Neural cell (in vitro differentiated cells): ENCODE measurements around the gene CROCC2. TPM values are rescaled to one million over a fixed set of nuclear protein-coding genes. Genes with fewer than 3 reads are reported as not detected.

Experiments used
- H2AFZ ChIP-seq: fragments of 200-600, 300-800 bp; sonication (generic), shearing (Covaris generic); 2 replicates; pipeline ENCODE4 v1.6.0; 2014; ENCODE audit warnings: low read depth, mild to moderate bottlenecking, antibody characterized with exemption, low read length, moderate library complexity
- H3F3A ChIP-seq: fragments of 200-600 bp; shearing (Covaris generic); 2 replicates; pipeline ENCODE4 v1.6.1; 2016; ENCODE audit warnings: mild to moderate bottlenecking, moderate library complexity, mixed read lengths, antibody characterized with exemption, low read length; ENCODE audit not compliant: insufficient read depth, poor library complexity, severe bottlenecking
- H3K27ac ChIP-seq: fragments of 200-600, 300-800 bp; sonication (generic), shearing (Covaris generic); 2 replicates; pipeline ENCODE4 v1.5.1; 2014; ENCODE audit warnings: mild to moderate bottlenecking, low read length, moderate library complexity
- H3K27me3 ChIP-seq: fragments of 300-800, 200-600 bp; sonication (generic), shearing (Covaris generic); 2 replicates; pipeline ENCODE4 v1.6.0; 2014; ENCODE audit warnings: mild to moderate bottlenecking, low read depth, low read length, moderate library complexity; ENCODE audit not compliant: insufficient read depth
- H3K36me3 ChIP-seq: fragments of 300-800, 200-600 bp; sonication (generic), shearing (Covaris generic); 2 replicates; pipeline ENCODE4 v1.5.1; 2014; ENCODE audit warnings: mild to moderate bottlenecking, antibody characterized with exemption, low read length, moderate library complexity; ENCODE audit not compliant: insufficient read depth
- H3K4me2 ChIP-seq: fragments of 300-800, 200-600 bp; sonication (generic), shearing (Covaris generic); 2 replicates; pipeline ENCODE4 v1.6.0; 2014; ENCODE audit warnings: mild to moderate bottlenecking, low read length
- H3K4me3 ChIP-seq: fragments of 300-800, 200-600 bp; sonication (generic), shearing (Covaris generic); 2 replicates; pipeline ENCODE4 v1.5.1; 2014; ENCODE audit warnings: mild to moderate bottlenecking, low read length, moderate library complexity
- H3K79me2 ChIP-seq: fragments of 200-600 bp; shearing (Covaris generic); replicated peaks from 2 replicates; pipeline ENCODE4 v1.6.0; 2014; ENCODE audit warnings: mild to moderate bottlenecking, low read length, moderate library complexity; ENCODE audit not compliant: insufficient read depth
- H3K9ac ChIP-seq: fragments of 300-800, 200-600 bp; sonication (generic), shearing (Covaris generic); 2 replicates; pipeline ENCODE4 v1.6.1; 2016; ENCODE audit warnings: mild to moderate bottlenecking, low read length, mixed read lengths
- H3K9me2 ChIP-seq: fragments of 200-600 bp; shearing (Covaris generic); 2 replicates; pipeline ENCODE4 v1.6.1; 2016; ENCODE audit warnings: mild to moderate bottlenecking, low read length, mixed read lengths; ENCODE audit not compliant: insufficient read depth
- H3K9me3 ChIP-seq: fragments of 200-600, 300-800 bp; sonication (generic), shearing (Covaris generic); 2 replicates; pipeline ENCODE4 v1.6.1; 2016; ENCODE audit warnings: mild to moderate bottlenecking, mixed run types, low read length, moderate library complexity, mixed read lengths
- H4K20me1 ChIP-seq: fragments of 200-600 bp; shearing (Covaris generic); 2 replicates; pipeline ENCODE4 v1.6.1; 2016; ENCODE audit warnings: mild to moderate bottlenecking, mixed run types; ENCODE audit not compliant: insufficient read depth
- CTCF ChIP-seq: fragments of 450-650 bp; IDR thresholded peaks from 2 replicates; pipeline ENCODE4 v1.5.1; 2014; ENCODE audit warnings: antibody characterized with exemption, mild to moderate bottlenecking, moderate library complexity; ENCODE audit not compliant: poor library complexity, severe bottlenecking
- EP300 ChIP-seq: fragments of 450-650 bp; conservative IDR thresholded peaks from 2 replicates; pipeline ENCODE4 v1.6.1; 2014; ENCODE audit warnings: antibody characterized with exemption, mild to moderate bottlenecking, moderate library complexity; ENCODE audit not compliant: poor library complexity, severe bottlenecking
- EZH2 ChIP-seq: fragments of 200-600, 300-800 bp; shearing (Covaris generic), sonication (generic); IDR thresholded peaks from 2 replicates; pipeline ENCODE4 v1.6.1; 2014; ENCODE audit warnings: antibody characterized with exemption, low read length, borderline replicate concordance, mild to moderate bottlenecking; ENCODE audit not compliant: insufficient read depth, poor library complexity, severe bottlenecking
- MXI1 ChIP-seq: fragments of 450-650 bp; conservative IDR thresholded peaks from 2 replicates; pipeline ENCODE4 v1.6.1; 2014; ENCODE audit warnings: antibody characterized with exemption, mild to moderate bottlenecking; ENCODE audit not compliant: poor library complexity, severe bottlenecking
- POLR2AphosphoS5 ChIP-seq: IDR thresholded peaks from 2 replicates; pipeline ENCODE4 v1.6.1; 2012
- RAD21 ChIP-seq: fragments of 450-650 bp; conservative IDR thresholded peaks from 2 replicates; pipeline ENCODE4 v1.6.1; 2014; ENCODE audit warnings: antibody characterized with exemption, mild to moderate bottlenecking, moderate library complexity
- SMC3 ChIP-seq: fragments of 450-650 bp; conservative IDR thresholded peaks from 2 replicates; pipeline ENCODE4 v1.6.1; 2014; ENCODE audit warnings: antibody characterized with exemption, mild to moderate bottlenecking, moderate library complexity; ENCODE audit not compliant: poor library complexity
- TAF1 ChIP-seq: IDR thresholded peaks from 2 replicates; pipeline ENCODE4 v1.6.1; 2012; ENCODE audit warnings: low read depth
- polyA plus RNA-seq: library from polyadenylated mRNA; depleted of rRNA; stranded (reverse); fragments of >200 nt; gene quantifications from 2 replicates; pipeline ENCODE4 v1.2.3, GENCODE V29; 2014
- TF ChIP-seq, protein P1 (sequence below): IDR thresholded peaks from 2 replicates; pipeline ENCODE4 v1.6.1; 2012; ENCODE audit warnings: borderline replicate concordance

The CROCC2 gene
- polyA plus RNA-seq, 1 donor from 2014 or later = 0.09 TPM

- no peak overlapping the region for H3K4me3 ChIP-seq
- H2AFZ ChIP-seq = no peak overlapping the region
- no peaks in the 10 kb centered on the region for H4K20me1 ChIP-seq
- no peaks in the 10 kb centered on the region for H3F3A ChIP-seq
- H3K9ac ChIP-seq = no peak overlapping the region
- TF ChIP-seq RAD21 (no peak), EZH2 (no peak), POLR2AphosphoS5 (no peak), CTCF (no peak), MXI1 (no peak), SMC3 (no peak), EP300 (no peak), TAF1 (no peak)
- TF ChIP-seq, protein P1, sequence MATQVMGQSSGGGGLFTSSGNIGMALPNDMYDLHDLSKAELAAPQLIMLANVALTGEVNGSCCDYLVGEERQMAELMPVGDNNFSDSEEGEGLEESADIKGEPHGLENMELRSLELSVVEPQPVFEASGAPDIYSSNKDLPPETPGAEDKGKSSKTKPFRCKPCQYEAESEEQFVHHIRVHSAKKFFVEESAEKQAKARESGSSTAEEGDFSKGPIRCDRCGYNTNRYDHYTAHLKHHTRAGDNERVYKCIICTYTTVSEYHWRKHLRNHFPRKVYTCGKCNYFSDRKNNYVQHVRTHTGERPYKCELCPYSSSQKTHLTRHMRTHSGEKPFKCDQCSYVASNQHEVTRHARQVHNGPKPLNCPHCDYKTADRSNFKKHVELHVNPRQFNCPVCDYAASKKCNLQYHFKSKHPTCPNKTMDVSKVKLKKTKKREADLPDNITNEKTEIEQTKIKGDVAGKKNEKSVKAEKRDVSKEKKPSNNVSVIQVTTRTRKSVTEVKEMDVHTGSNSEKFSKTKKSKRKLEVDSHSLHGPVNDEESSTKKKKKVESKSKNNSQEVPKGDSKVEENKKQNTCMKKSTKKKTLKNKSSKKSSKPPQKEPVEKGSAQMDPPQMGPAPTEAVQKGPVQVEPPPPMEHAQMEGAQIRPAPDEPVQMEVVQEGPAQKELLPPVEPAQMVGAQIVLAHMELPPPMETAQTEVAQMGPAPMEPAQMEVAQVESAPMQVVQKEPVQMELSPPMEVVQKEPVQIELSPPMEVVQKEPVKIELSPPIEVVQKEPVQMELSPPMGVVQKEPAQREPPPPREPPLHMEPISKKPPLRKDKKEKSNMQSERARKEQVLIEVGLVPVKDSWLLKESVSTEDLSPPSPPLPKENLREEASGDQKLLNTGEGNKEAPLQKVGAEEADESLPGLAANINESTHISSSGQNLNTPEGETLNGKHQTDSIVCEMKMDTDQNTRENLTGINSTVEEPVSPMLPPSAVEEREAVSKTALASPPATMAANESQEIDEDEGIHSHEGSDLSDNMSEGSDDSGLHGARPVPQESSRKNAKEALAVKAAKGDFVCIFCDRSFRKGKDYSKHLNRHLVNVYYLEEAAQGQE = no peak
- H3K27me3 ChIP-seq = peaks cover 1% of the 10 kb centered on the region
- no peaks in the 10 kb centered on the region for H3K9me3 ChIP-seq
- no peaks in the 10 kb centered on the region for H3K79me2 ChIP-seq
- no peaks in the 10 kb centered on the region for H3K9me2 ChIP-seq
- H3K4me2 ChIP-seq = no peak overlapping the region
- no peak overlapping the region for H3K27ac ChIP-seq
- no peaks in the 10 kb centered on the region for H3K36me3 ChIP-seq
Observed at GRCh38 chr2:240920783-240921231, 14.7 kb downstream of the CROCC2 start.

GRCh38 chr2:240921311-240921994, 15.3 kb downstream of the CROCC2 start:
- no peaks in the 10 kb centered on the region for H3K27me3 ChIP-seq

More at GRCh38 chr2:240921311-240921994, 15.3 kb downstream of the CROCC2 start:
- Histone ChIP-seq H3K9me3 (no peaks in the 10 kb centered on the region), H4K20me1 (no peaks in the 10 kb centered on the region), H2AFZ (no peak overlapping the region), H3K36me3 (no peaks in the 10 kb centered on the region), H3K27ac (no peak overlapping the region), H3F3A (no peaks in the 10 kb centered on the region), H3K9me2 (no peaks in the 10 kb centered on the region), H3K79me2 (no peaks in the 10 kb centered on the region), H3K4me2 (no peak overlapping the region), H3K9ac (no peak overlapping the region), H3K4me3 (no peak overlapping the region)
- TF ChIP-seq POLR2AphosphoS5 (no peak), EP300 (no peak), MXI1 (no peak), CTCF (no peak), SMC3 (no peak), TAF1 (no peak), RAD21 (no peak), EZH2 (no peak)
- TF ChIP-seq, protein P1 = no peak
